Fibroblast of the conjunctiva (primary cell): ENCODE data around the gene ZNF460.
"Not testable (repeated sequence)": the region's sequence is repeated elsewhere in the genome, so short reads cannot be mapped to it uniquely, and the experiment has no call there.

Experiments used
- DNase-seq: peaks from one replicate; pipeline ENCODE4 v3.0.0-alpha.2; 2010; ENCODE audit warnings: low read depth

The ZNF460 gene

DNA sequence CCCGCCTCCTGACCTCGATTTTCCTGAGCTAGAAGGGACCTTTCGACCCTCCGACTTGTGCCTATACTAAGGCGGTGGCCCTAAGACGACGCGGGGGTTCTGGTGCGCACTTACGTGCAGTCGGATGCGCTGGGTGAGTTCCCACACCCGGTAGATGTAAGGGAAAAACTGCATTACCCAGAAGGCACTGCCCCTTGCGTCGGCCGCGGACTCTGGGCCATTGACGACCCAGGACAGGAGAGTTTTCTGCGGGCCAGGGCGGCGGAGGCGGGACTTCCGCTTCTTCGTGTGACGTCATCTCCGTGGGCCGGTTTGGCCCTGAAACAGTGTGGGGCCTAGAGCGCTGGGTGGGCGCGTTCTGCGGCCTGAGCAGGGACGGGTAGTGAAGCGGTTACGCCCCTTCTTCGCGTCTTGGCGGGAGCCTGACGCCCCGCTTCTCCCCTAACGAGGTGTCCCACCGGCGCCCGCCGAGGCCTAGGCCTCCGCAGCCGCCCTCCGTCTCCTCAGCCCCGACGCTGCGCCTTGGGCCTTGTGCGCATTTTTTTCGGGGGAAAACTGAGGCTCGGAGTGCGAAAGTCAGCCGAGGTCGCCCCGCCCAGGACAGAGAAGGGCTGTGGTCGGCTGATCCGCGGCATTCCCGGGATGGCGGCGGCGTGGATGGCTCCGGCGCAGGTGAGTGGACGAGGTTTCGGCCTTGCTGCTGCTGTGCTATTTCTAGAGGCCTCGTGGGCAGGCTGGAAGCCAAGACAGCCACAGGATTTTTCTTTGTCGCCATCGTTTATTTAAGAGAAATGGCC lies at the start of gene ZNF460:
Gene ZNF460 (plus strand): TSS at position 321 of the 797 bp plus-strand sequence. CDS start 322 bp downstream, at position 643.
- DNase-seq: peak; percentile 96

DNA sequence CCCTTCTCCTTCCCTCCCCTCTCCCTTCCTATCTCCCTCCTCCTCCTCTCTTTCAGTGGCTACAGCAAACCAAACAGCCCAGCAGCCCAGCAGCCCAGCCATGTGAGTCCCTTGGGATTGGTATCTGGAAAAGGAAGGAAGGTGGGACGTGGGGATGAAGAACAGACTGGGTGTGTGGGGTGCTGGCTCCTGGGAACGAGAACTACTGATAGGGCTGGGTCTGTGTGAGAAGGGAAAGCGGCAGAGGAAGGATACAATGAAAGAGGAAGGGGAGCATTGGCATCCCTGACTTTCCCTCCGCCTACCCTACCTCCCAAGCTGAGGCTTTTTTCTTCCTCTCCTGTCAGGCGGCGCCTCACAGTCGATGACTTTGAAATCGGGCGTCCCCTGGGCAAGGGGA lies 48.6 kb upstream of the ZNF460 start:
- no peak for DNase-seq

DNA sequence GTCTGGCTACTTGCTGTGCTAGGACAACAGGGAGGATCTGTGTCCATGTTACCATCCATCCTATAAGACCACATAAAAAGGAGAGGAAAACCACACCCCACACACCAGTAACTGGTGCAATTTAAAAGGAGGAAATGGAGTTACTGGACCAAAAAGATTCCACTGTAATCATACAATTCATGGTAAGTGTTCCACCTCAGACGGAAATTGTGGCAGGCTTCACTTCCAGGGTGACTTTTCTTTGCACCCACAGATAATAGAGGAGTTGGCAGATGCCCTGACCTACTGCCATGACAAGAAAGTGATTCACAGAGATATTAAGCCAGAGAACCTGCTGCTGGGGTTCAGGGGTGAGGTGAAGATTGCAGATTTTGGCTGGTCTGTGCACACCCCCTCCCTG lies 47.1 kb upstream of the ZNF460 start:
- no peak for DNase-seq

DNA sequence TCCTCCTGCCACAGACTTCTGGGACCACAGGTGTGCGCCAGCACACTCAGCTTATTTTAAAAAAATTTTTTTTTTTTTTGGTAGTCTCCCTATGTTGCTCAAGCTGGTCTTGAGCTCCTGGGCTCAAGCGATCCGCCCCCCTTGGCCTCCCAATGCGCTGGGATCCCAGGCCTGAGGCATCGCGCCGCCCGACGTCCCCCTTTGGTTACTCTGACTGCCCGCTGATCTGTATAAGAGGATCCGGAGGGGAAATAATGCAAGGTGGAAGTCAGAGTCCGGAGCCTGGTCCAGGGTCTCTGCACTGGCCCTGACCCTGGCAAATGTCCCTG lies 40.3 kb upstream of the ZNF460 start:
- no peak for DNase-seq

DNA sequence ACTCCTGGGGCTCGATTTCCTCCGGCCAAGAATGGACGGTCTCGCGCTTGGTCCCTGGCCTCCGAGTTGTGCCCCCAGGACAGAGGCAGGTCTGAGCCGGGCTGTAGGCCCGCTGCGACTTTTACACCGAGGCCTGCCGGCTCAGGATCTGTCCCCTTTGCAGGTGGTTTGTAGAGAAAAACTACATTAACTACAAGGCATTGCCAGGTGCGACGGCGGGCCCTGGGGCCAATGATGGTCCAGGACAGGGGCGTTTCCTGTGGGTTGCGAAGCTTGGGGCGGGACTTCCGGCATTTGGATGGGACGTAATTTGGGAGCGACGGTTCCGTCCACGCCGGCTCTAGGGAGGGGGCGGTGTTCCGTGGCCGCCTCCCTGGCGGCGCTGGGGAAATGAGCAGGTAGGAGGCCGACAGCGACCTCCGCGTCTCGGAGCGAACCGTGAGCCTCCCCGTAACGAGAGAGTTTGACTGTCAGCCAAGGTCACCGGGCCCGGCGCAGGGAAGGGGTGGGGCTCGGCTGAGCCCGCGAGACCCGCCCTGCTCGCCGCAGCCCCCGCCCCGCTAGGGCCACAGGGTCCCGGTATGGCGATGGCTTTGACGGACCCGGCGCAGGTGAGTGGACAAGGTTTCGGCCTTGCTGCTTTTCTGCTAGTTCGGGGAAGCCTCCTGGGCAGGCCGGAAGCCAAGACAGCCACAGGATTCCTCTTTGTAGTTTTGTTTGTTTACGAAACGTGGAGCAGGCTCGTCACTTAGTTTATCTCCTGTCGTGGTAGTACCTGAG lies 39.8 kb upstream of the ZNF460 start, which contains the start of gene ZNF805:
Gene ZNF805 (plus strand): TSS at position 322 of the 780 bp plus-strand sequence. CDS start 260 bp downstream, at position 582.
- peak; percentile 80 for DNase-seq

DNA sequence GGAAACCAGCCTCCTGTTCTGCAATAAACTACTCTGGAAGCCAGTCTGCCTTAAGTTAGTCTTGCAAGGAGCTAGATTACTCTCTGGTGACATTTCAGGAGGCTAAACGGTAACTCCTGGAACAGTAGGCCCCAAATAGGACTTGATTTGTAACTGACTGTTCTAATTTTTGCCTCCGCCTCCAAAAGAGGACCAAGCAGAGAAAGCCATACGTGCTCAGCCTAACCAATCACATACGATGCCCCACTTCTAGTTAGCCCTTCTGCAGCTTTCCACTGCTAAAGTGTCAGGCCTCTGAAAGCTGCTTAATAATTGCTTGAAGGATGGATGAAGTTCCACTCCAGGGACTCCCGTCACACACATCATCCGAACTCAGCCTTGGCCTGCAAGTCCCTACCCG lies 39.1 kb upstream of the ZNF460 start:
- DNase-seq: no peak

DNA sequence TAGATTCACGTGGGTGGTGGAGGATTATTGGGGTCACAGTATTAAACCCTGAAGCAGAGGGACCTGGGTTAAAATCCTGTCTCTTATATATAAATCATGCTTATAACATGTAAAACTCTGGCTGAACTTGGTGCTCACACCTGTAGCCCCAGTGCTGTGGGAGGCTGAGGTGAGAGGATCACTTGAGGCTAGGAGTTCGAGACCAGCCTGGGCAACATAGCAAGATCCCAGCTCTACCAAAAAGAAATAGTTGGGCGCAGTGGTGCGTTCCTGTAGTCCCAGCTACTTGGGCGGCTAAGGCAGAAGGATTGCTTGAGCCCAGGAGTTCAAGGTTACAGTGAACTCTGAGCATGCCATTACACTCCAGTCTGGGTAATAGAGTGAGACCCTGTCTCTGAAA lies 37.5 kb upstream of the ZNF460 start:
- no peak for DNase-seq

DNA sequence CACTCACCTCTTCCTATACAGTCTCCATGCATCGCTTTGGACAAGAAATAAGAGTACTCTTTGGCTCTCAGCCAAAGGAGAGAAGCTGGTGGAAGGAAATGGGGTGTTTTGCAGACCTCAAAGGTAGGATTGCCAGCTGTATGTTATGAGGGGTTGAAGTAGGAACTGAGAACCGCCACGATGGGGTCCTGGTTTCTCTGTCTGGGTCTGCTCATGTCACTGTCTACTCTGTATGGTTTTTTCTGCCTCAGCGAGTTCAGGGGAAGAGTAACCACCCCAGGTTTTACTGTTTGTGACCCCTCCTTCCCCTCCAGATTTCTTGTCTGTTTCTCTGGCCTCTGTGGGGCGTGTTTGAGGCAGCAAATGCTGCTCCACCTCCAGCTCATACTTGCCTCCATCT lies 35.8 kb upstream of the ZNF460 start:
- DNase-seq: no peak

DNA sequence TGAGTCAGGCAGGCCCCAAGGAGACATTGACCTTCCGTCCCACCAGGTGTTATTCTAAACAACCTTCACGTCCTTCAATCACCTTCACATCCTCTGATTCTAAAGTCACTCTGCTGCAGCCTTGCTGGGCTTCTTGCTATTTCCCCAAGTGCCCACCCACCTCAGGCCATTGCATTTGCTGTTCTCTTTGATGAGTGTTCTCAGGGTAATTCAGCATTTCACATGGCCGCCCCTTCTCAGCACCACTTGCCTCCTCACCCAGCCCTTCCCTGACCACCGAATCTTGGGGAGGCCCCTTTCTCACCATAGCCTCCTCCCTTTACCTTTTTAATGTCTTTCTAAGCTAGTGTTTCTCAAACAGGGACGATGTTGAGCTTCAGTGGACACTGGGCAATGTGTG lies 35.2 kb upstream of the ZNF460 start:
- no peak for DNase-seq

DNA sequence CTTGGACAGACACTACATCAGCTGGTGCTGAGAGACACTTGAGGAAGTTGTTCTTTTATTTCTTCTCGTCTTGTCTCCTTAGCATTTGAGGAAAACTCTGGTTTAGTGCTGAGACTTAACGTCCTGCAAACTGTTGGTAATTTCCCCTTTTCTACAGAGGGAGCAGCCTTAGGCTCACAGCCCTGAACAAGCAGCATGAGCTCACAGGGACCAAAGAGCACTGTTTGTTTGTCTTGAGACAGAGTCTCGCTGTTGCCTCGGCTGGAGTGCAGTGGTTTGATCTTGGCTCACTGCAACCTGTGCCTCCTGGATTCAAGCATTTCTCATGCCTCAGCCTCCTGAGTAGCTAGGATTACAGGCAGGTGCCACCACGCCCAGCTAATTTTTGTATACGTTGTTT lies 34.3 kb upstream of the ZNF460 start:
- DNase-seq: no peak

DNA sequence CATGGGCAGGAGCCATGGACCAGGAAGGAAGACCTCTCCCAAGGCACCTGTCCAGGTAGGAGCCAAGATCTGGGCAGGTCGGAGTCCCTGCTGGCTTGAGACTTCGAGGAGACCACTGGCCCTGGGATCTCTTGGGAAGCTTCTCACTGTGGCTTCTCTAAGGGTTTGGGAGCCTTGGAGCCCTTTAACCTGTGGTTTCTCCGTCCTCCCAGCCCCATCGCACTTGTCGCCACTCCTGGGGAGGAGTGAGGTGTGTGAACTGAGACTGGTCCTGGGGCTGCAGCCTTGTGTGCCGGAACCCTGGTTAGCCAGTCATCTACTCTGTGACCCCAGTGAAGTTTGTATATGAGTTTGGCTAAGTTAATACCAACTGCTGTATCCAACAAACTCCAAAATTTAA lies 31.6 kb upstream of the ZNF460 start:
- no peak for DNase-seq

DNA sequence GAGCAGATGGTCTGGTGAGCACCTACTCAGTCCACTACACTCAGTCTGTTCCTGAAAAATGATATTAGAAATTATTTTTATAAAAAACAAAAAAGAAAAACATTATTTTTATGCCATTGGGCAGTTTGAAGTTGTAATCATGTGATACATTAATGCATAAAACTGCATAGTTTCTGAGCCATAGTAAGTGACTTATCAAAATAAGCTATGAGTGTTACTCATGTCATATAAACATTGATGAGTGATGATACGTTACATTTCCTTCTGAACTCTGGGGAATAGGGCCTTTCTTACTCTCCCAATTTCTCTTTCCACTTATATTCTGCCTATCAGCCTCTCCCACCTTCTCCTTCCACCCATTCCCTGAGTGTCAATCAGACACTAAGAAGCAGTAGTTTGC lies 31.0 kb upstream of the ZNF460 start:
- no peak for DNase-seq

DNA sequence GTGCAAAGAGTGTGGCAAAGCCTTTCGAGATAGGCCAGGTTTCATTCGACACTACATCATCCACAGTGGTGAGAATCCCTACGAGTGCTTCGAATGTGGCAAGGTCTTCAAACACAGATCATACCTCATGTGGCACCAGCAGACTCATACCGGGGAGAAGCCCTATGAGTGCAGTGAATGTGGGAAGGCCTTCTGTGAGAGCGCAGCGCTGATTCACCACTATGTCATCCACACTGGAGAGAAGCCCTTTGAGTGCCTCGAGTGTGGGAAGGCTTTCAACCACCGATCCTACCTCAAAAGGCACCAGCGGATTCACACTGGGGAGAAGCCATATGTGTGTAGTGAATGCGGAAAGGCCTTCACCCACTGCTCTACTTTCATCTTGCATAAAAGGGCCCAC lies 26.5 kb upstream of the ZNF460 start:
- DNase-seq: not testable (repeated sequence)

DNA sequence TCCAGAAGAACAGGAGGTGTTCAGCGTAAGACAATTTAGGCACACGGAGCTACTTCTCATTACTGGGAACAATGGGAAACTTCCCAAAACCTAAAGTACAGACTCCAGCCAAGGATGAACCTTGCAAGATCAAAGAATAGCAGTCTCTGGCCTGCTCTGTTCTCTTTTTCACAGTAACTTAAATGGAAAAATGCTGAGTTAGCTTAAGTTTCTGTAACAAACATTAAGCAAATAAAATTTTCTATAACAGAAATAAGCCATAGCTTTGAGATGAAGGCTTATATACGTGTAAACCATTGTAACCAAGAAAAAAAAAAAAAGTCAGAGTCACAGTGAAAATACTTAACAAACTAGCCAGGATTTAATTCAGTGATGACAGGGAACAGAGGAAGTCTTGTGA lies 18.2 kb upstream of the ZNF460 start:
- DNase-seq: no peak

DNA sequence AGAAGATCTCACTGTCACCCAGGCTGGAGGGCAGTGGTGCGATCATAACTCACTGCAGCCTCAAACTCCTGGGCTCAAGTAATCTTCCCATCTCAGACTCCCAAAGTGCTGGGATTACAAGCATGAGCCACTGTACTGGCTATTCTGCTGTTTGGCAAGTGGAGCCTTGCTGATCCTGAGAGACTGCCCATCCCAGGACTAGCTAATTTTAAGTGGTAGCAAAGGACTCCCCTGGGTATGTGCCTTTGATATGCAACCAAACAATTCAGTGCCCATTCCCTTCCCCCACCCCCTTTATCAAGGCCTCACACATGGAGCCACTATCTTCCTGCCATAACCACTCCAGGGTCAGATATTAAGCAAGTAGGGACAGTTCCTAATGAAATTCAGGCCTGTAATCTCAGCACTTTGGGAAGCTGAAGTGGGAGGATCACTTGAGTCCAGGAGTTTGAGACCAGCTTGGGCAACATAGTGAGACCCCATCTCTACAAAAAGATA lies 17.0 kb upstream of the ZNF460 start:
- no peak for DNase-seq

DNA sequence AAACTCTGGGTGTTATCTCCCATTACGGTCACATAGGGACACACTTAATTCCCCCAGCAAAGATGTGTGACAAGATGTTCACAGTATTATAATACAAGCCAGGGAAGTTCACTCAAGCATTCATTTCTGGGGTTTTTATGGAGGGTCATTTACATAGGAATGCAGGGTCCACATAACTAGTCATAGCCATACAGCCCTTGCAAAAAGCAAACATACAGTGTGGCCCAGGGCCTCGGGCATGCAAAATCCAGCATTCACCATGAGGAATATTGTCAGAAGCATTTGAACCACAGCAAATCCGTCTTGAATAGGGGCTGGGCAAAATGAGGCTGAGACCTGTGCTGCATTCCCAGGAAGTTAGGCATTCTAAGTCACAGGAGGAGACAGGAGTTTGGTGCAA lies 13.0 kb upstream of the ZNF460 start:
- no peak for DNase-seq

DNA sequence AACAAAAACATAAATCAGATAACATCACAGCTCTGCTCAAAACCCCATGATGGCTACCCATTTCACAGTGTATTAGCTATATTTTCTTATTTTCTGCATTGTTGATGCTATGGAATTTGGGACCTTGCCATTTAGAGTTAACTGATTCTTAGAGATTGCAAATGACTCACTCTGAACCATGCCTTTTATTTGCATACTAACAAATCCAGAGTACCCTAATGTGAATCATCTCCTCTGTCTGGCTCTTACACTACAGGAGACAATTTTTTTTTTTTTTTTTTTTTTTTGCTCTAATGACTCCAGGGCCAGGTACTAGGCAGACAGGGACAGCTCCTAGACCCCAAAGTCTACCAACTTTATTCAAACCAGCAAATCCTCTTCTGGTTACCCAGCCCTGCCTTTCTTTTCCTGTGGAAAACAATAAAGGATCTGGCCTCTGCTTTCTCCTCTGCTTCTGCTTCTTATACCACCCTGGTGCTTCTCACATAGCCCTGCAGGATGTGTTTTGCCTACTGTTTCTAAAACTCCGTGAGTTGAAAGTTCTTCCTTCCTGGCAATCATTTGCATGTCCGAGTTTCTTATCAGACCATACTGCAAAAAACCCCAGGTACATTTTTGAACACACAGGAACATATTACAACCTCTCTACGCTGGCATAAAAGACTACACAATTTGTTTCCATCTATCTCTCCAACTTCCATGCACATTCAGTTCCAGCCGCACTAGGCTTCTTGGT lies 10.6 kb upstream of the ZNF460 start:
- peak; percentile 47 for DNase-seq

DNA sequence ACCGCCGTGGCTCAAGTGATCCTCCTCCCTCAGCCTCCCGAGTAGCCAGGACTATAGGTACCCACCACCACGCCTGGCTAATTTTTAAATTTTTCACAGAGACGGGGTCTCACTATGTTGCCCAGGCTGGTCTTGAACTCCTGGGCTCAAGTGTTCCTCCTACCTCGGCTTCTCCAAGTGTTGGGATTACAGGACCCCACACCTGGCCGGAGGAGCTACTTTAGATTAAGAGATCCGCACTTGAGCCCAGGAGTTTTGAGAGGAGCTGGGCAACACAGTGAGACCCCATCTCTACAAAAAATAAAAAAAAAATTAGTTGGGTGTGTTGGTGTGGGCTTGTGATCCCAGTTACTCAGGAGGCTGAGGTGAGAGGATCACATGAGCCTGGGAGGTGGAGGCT lies 9.0 kb upstream of the ZNF460 start:
- no peak for DNase-seq

DNA sequence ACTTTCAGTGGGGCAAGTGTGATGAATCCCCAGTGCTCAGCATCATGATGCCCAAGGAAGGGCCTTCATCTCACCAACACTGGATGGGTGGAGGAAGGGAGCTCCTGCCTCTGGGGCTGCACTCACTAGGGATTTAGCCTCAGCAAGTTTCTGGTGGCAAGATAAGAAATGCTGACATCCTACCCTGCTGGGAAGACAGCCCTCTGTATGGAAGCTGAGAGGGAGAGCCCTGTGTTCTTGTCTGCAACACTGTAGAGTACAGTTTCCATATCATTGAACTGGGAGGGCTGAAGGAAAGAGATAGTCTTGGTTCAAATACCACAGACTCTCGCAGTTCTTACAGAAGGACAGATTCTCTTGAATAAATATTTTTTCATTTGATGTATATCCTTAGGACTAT lies 7.3 kb upstream of the ZNF460 start:
- no peak for DNase-seq

DNA sequence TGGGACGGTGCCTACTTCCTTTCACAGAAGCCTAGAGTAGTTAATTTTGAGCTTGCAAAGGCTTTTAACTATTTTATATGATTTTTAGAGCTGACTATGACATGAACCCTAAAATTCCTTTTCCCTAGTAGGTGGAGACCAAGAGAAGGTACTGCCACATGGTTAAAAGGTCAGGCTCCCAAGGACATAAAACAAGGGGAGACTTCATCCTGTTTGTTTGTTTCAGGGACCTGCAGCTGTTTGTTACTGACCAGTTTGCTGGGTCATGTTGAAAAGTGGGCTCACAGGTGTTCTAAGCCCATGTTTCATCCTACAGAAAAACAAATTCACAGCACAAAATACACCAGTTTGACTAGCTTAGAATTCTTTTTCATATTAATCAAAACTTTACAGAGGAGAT lies 3.9 kb upstream of the ZNF460 start:
- DNase-seq: no peak

DNA sequence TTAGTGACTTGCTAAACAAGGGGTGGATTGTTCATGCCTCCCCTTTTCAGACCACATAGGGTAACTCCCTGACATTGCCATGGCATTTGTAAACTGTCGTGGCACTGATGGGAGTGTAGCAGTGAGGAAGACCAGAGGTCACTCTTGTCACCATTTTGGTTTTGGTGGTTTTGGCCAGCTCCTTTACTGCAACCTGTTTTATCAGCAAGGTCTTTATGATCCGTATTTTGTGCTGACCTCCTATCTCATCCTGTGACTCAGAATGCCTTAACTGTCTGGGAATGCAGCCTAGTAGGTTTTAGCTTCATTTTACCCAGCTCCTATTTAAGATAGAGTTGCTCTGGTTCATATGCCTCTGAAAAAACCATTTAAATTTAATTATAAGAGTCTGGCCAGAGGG lies 1.8 kb upstream of the ZNF460 start:
- DNase-seq: not testable (repeated sequence)

DNA sequence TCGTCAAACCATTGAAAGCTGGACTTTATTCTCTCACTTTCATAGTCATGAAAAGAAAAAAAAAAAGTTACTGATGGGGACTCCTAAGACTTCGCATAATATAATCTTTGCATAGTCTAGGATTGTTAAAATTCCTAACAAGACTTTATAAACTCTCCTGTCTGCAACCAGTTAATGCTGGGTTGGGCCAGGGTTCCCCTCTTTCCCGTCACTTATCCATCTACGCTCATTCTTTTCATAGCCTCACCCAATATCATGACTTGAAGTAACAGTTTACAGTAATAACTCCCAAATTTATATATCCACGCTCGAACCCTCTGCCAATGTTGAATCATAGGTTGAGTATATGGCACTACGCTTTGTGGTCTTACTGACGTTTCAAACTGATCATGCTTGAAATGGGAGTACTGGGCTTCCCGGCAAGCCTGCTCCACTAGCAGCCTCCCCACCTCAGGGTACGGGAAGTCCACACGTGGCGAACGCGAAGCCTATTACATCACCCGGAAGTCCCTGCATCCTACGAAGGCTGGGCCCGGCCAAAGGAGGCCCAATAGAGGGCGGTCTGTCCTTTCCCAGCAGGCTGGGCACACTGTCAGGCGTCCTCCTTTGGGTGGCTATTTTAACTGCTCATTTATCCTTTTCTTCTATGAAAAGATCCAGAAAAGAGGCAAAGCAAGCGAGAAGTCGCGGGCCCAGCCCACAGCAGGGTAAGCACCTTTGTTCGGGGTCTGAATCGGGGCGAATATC lies 694 bp upstream of the ZNF460 start:
- DNase-seq: peak; percentile 95
